Hepatocyte (in vitro differentiated cells): ENCODE data around the gene ACSS3. TPM values are rescaled to one million over a fixed set of nuclear protein-coding genes. Genes with fewer than 3 reads are reported as not detected.

ENCODE experiments used
- DNase-seq: peaks from one replicate; pipeline ENCODE4 v3.0.0-alpha.2; 2016; ENCODE audit warnings: low spot score
- H2AFZ ChIP-seq: fragments of 200-600 bp; sonication (generic); 2 replicates; pipeline ENCODE4 v1.6.0; 2016; ENCODE audit warnings: antibody characterized with exemption, mild to moderate bottlenecking
- H3K27ac ChIP-seq: fragments of 200-600 bp; sonication (generic); 2 replicates; pipeline ENCODE4 v1.5.1; 2016; ENCODE audit warnings: mild to moderate bottlenecking
- H3K27me3 ChIP-seq: fragments of 200-600 bp; sonication (generic); 2 replicates; pipeline ENCODE4 v1.6.1; 2016
- H3K36me3 ChIP-seq: fragments of 200-600 bp; sonication (generic); replicated peaks from 2 replicates; pipeline ENCODE4 v1.5.1; 2016; ENCODE audit warnings: low read depth; ENCODE audit not compliant: insufficient read depth
- H3K4me1 ChIP-seq: fragments of 200-600 bp; sonication (generic); 2 replicates; pipeline ENCODE4 v1.5.1; 2016; ENCODE audit warnings: mild to moderate bottlenecking, moderate library complexity; ENCODE audit not compliant: insufficient read depth
- H3K4me2 ChIP-seq: fragments of 200-600 bp; sonication (generic); 2 replicates; pipeline ENCODE4 v1.6.0; 2016
- H3K4me3 ChIP-seq: fragments of 200-600 bp; sonication (generic); 2 replicates; pipeline ENCODE4 v1.5.1; 2016; ENCODE audit warnings: mild to moderate bottlenecking
- H3K79me2 ChIP-seq: fragments of 200-600 bp; sonication (generic); 2 replicates; pipeline ENCODE4 v1.6.0; 2017; ENCODE audit warnings: mild to moderate bottlenecking
- H3K9me2 ChIP-seq: fragments of 200-600 bp; sonication (generic); replicated peaks from 2 replicates; pipeline ENCODE4 v1.6.0; 2017; ENCODE audit warnings: mild to moderate bottlenecking; ENCODE audit not compliant: insufficient read depth
- H3K9me3 ChIP-seq: fragments of 200-600 bp; sonication (generic); 2 replicates; pipeline ENCODE4 v1.5.1; 2016; ENCODE audit warnings: low read depth, mild to moderate bottlenecking
- H4K20me1 ChIP-seq: fragments of 200-600 bp; sonication (generic); 2 replicates; pipeline ENCODE4 v1.6.0; 2016; ENCODE audit warnings: mild to moderate bottlenecking; ENCODE audit not compliant: insufficient read depth, poor library complexity, severe bottlenecking
- EZH2 ChIP-seq: fragments of 200-600 bp; sonication (generic); IDR thresholded peaks from 2 replicates; pipeline ENCODE4 v1.6.1; 2016; ENCODE audit warnings: antibody characterized with exemption, mild to moderate bottlenecking, borderline replicate concordance
- EZH2phosphoT487 ChIP-seq: fragments of 200-600 bp; sonication (generic); IDR thresholded peaks from one replicate; pipeline ENCODE4 v1.6.1; 2018; ENCODE audit warnings: antibody characterized with exemption, mild to moderate bottlenecking, low read depth, moderate library complexity; ENCODE audit not compliant: unreplicated experiment, severe bottlenecking
- WGBS: methylation state at CpG from one replicate; pipeline ENCODE4 v1.1.6; 2016; ENCODE audit warnings: low lambda C conversion rate; ENCODE audit errors: missing lambda C conversion rate; 5-methylcytosine and 5-hydroxymethylcytosine counted together
- polyA plus RNA-seq: library from polyadenylated mRNA; unstranded; fragments of >200 nt; fragmentation: Nextera tagmentation; extraction: Ambion mirVana; gene quantifications from 2 replicates; pipeline ENCODE4 v1.2.1, GENCODE V29; 2016
- total RNA-seq: library from RNA; depleted of rRNA; stranded (reverse); fragments of >200 nt; gene quantifications from 2 replicates; pipeline ENCODE4 v1.2.3, GENCODE V29; 2014
- TF ChIP-seq, protein P1 (sequence below): fragments of 200-600 bp; sonication (generic); IDR thresholded peaks from 2 replicates; pipeline ENCODE4 v1.5.1; 2016; ENCODE audit warnings: antibody characterized with exemption, mild to moderate bottlenecking; ENCODE audit not compliant: poor library complexity

The ACSS3 gene
- total and polyA plus RNA-seq, 2 experiments from 2014 or later = 8.5 to 31.4 TPM

DNA sequence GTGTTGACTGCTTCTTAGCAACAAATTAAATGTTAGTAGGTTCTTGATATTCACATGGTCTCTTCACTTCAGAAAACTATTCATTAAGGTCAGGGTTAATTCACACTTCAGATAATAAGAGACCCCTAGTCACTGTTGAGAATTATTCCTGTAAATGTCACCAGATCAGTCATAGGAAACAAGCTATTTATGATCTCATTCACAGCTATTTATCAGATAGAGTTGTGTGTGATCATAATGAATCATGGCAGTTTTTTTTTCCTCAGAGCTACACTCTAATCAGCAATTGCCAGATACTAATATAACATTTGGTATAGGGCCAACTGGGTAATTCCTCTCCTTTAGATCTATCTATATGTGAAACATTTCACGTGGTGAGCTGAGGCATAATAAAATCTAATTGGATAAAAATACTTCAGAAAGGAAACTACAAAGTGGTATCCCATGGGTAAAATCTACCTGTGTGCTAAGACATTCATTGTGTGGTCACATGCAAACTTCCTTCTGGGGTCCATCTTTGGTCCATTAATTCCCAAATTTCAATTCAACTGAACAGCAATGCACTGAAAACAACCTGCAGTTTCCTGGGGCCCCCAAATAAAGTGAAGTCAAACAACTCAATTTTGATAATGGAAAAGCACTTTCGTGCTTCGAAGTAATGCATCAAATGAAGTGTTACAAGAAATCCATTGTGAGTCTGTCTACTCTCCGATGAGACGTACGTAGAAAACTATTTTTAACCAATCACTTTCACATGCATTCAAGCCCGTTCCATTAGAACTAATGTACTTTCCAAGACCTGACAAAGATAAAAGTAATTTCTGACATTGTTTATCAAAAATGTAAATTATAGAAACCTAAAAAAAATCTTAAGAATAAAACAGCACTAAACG is 197.0 kb downstream of the ACSS3 start:
- no peaks in the 10 kb centered on the region for H3K36me3 ChIP-seq
- WGBS = 85% methylated on average over 8 of the region's 8 CpGs
- H3K79me2 ChIP-seq = no peaks in the 10 kb centered on the region
- H4K20me1 ChIP-seq = no peaks in the 10 kb centered on the region
- no peak overlapping the region for H3K27ac ChIP-seq
- no peak overlapping the region for H3K4me2 ChIP-seq
- no peaks in the 10 kb centered on the region for H3K9me2 ChIP-seq
- H2AFZ ChIP-seq = no peak overlapping the region
- H3K27me3 ChIP-seq = no peaks in the 10 kb centered on the region
- no peaks in the 10 kb centered on the region for H3K9me3 ChIP-seq
- TF ChIP-seq EZH2 = no peak
- no peak for TF ChIP-seq EZH2phosphoT487
- TF ChIP-seq, protein P1, sequence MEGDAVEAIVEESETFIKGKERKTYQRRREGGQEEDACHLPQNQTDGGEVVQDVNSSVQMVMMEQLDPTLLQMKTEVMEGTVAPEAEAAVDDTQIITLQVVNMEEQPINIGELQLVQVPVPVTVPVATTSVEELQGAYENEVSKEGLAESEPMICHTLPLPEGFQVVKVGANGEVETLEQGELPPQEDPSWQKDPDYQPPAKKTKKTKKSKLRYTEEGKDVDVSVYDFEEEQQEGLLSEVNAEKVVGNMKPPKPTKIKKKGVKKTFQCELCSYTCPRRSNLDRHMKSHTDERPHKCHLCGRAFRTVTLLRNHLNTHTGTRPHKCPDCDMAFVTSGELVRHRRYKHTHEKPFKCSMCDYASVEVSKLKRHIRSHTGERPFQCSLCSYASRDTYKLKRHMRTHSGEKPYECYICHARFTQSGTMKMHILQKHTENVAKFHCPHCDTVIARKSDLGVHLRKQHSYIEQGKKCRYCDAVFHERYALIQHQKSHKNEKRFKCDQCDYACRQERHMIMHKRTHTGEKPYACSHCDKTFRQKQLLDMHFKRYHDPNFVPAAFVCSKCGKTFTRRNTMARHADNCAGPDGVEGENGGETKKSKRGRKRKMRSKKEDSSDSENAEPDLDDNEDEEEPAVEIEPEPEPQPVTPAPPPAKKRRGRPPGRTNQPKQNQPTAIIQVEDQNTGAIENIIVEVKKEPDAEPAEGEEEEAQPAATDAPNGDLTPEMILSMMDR = no peak
- H3K4me1 ChIP-seq = no peaks in the 10 kb centered on the region
- H3K4me3 ChIP-seq = no peak overlapping the region
- DNase-seq = no peak

DNA sequence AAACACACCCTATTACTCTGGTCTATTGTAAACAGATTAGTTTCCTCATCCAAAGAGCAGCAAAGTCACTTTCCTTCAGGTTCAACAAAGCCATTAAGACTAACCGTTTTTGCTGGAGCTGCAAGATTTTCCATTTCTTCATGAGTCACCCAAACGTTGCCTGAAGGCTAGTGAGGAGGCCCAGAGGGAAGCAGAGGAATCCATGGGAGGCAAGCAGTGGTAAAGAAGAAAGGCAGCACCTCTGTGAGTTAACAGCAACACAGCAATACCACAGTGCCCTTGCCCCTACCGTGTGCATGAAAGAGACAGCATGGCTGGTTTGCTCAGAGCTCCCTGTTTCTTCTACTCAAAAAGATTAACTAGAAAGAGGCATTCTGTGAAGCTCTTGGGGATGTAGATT is 206.3 kb downstream of the ACSS3 start:
- DNase-seq = peak; percentile 4
- Histone ChIP-seq H3K4me3 (no peak overlapping the region), H3K36me3 (no peaks in the 10 kb centered on the region), H3K79me2 (no peaks in the 10 kb centered on the region), H3K4me1 (no peaks in the 10 kb centered on the region), H3K27me3 (no peaks in the 10 kb centered on the region), H3K9me2 (no peaks in the 10 kb centered on the region), H3K4me2 (no peak overlapping the region), H4K20me1 (no peaks in the 10 kb centered on the region), H3K9me3 (no peaks in the 10 kb centered on the region), H3K27ac (no peak overlapping the region), H2AFZ (no peak overlapping the region)
- TF ChIP-seq, protein P1 = no peak
- TF ChIP-seq EZH2 = no peak
- no peak for TF ChIP-seq EZH2phosphoT487
- 49% methylated on average over 3 of the region's 3 CpGs for WGBS

DNA sequence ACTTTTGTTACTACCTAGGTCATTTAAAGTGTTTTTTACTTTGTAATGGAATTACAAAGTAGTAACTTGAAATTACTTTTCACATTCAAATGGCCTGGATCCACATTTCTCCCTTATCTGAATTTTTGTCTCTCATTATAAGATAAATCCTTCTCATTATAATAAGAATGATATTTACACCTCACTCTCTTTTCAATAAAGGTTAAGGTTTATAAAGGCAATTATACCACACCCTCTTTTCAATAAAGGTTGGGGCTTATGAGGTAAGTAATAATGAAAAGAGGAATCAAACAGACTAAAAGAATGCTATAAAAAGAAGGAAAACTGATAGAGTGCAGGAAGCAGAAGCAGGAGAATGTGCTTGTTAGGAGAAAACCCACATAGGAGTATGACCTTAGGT is 210.8 kb downstream of the ACSS3 start:
- no peaks in the 10 kb centered on the region for H4K20me1 ChIP-seq
- H2AFZ ChIP-seq = no peak overlapping the region
- TF ChIP-seq EZH2 (no peak), EZH2phosphoT487 (no peak)
- TF ChIP-seq, protein P1 = no peak
- no peaks in the 10 kb centered on the region for H3K9me3 ChIP-seq
- no peaks in the 10 kb centered on the region for H3K9me2 ChIP-seq
- no peaks in the 10 kb centered on the region for H3K4me1 ChIP-seq
- H3K27me3 ChIP-seq = no peaks in the 10 kb centered on the region
- H3K4me3 ChIP-seq = no peak overlapping the region
- H3K4me2 ChIP-seq = no peak overlapping the region
- H3K79me2 ChIP-seq = no peaks in the 10 kb centered on the region
- H3K27ac ChIP-seq = no peak overlapping the region
- H3K36me3 ChIP-seq = no peaks in the 10 kb centered on the region
- DNase-seq = no peak
